H9 (cell line): ENCODE measurements around the gene C1S. TPM values are rescaled to one million over a fixed set of nuclear protein-coding genes. Genes with fewer than 3 reads are reported as not detected.
"Not testable (repeated sequence)": the region's sequence is repeated elsewhere in the genome, so short reads cannot be mapped to it uniquely, and the experiment has no call there.

ENCODE experiments used
- DNase-seq: peaks from one replicate; pipeline ENCODE4 v3.0.0-alpha.2; 2017
- H2AFZ ChIP-seq: one replicate; pipeline ENCODE4 v1.6.1; 2013; ENCODE audit warnings: mild to moderate bottlenecking, low read length, control low read depth, moderate library complexity
- H2AK5ac ChIP-seq: 2 replicates; pipeline ENCODE4 v1.6.1; 2013; ENCODE audit warnings: low read length, control low read depth, mixed read lengths; ENCODE audit not compliant: insufficient read length
- H2BK120ac ChIP-seq: one replicate; pipeline ENCODE4 v1.6.1; 2013; ENCODE audit warnings: low read depth, mild to moderate bottlenecking, low read length, control low read depth, inconsistent platforms; ENCODE audit not compliant: poor library complexity, severe bottlenecking
- H2BK12ac ChIP-seq: 2 replicates; pipeline ENCODE4 v1.6.1; 2013; ENCODE audit warnings: low read length, control low read depth, mixed read lengths, low read depth; ENCODE audit not compliant: insufficient read length
- H2BK15ac ChIP-seq: 2 replicates; pipeline ENCODE4 v1.6.1; 2013; ENCODE audit warnings: low read depth, low read length, control low read depth
- H2BK20ac ChIP-seq: one replicate; pipeline ENCODE4 v1.6.1; 2013; ENCODE audit warnings: low read depth, mild to moderate bottlenecking, low read length, control low read depth, inconsistent platforms; ENCODE audit not compliant: poor library complexity, severe bottlenecking
- H2BK5ac ChIP-seq: 2 replicates; pipeline ENCODE4 v1.6.1; 2013; ENCODE audit warnings: low read length, control low read depth, mixed read lengths; ENCODE audit not compliant: insufficient read length
- H3K14ac ChIP-seq: 2 replicates; pipeline ENCODE4 v1.6.1; 2013; ENCODE audit warnings: low read length, control low read depth; ENCODE audit not compliant: insufficient read depth
- H3K18ac ChIP-seq: 2 replicates; pipeline ENCODE4 v1.6.1; 2013; ENCODE audit warnings: low read depth, mild to moderate bottlenecking, mixed read lengths, low read length, control low read depth; ENCODE audit not compliant: insufficient read length
- H3K23ac ChIP-seq: 2 replicates; pipeline ENCODE4 v1.6.1; 2013; ENCODE audit warnings: low read length, control low read depth, mixed read lengths, low read depth; ENCODE audit not compliant: insufficient read length
- H3K23me2 ChIP-seq: 2 replicates; pipeline ENCODE4 v1.6.1; 2013; ENCODE audit warnings: low read depth, mild to moderate bottlenecking, mixed read lengths, low read length, control low read depth; ENCODE audit not compliant: insufficient read length, poor library complexity, severe bottlenecking
- H3K27ac ChIP-seq: 2 replicates; pipeline ENCODE4 v1.5.1; 2013; ENCODE audit warnings: low read length, control low read depth, mixed read lengths, low read depth; ENCODE audit not compliant: insufficient read length
- H3K27me3 ChIP-seq: 2 replicates; pipeline ENCODE4 v1.6.1; 2013; ENCODE audit warnings: low read length, control low read depth, inconsistent platforms; ENCODE audit not compliant: insufficient read depth
- H3K4ac ChIP-seq: 2 replicates; pipeline ENCODE4 v1.6.1; 2013; ENCODE audit warnings: low read depth, mild to moderate bottlenecking, control low read depth, inconsistent platforms, low read length, moderate library complexity
- H3K4me1 ChIP-seq: 2 replicates; pipeline ENCODE4 v1.6.1; 2013; ENCODE audit warnings: low read length, control low read depth, inconsistent platforms; ENCODE audit not compliant: insufficient read depth
- H3K4me2 ChIP-seq: 2 replicates; pipeline ENCODE4 v1.6.1; 2013; ENCODE audit warnings: low read length, control low read depth, mixed read lengths; ENCODE audit not compliant: insufficient read length, insufficient read depth
- H3K56ac ChIP-seq: 2 replicates; pipeline ENCODE4 v1.6.1; 2013; ENCODE audit warnings: low read depth, mild to moderate bottlenecking, mixed read lengths, low read length, control low read depth; ENCODE audit not compliant: insufficient read length
- H3K79me1 ChIP-seq: 2 replicates; pipeline ENCODE4 v1.6.1; 2013; ENCODE audit warnings: low read depth, mild to moderate bottlenecking, moderate library complexity, low read length, control low read depth, inconsistent platforms; ENCODE audit not compliant: insufficient read depth, poor library complexity, severe bottlenecking
- H3K79me2 ChIP-seq: 2 replicates; pipeline ENCODE4 v1.6.1; 2013; ENCODE audit warnings: low read length, control low read depth, inconsistent platforms; ENCODE audit not compliant: insufficient read depth
- H3K9ac ChIP-seq: 2 replicates; pipeline ENCODE4 v1.6.1; 2013; ENCODE audit warnings: low read length, control low read depth, mixed read lengths; ENCODE audit not compliant: insufficient read length; ENCODE audit errors: extremely low read depth
- H3K9me3 ChIP-seq: one replicate; pipeline ENCODE4 v1.6.1; 2013; ENCODE audit warnings: low read depth, low read length, inconsistent platforms; ENCODE audit not compliant: control insufficient read depth
- H3T11ph ChIP-seq: one replicate; pipeline ENCODE4 v1.6.1; 2013; ENCODE audit warnings: mild to moderate bottlenecking, low read length, control low read depth, inconsistent platforms
- H4K20me1 ChIP-seq: one replicate; pipeline ENCODE4 v1.6.1; 2013; ENCODE audit not compliant: control insufficient read depth, insufficient read length, insufficient read depth
- H4K5ac ChIP-seq: 2 replicates; pipeline ENCODE4 v1.6.1; 2013; ENCODE audit warnings: low read depth, mild to moderate bottlenecking, mixed read lengths, low read length, control low read depth; ENCODE audit not compliant: insufficient read length
- H4K8ac ChIP-seq: replicated peaks from 2 replicates; pipeline ENCODE4 v1.6.1; 2013; ENCODE audit warnings: low read length, control low read depth, mixed read lengths, low read depth; ENCODE audit not compliant: insufficient read length
- H4K91ac ChIP-seq: 2 replicates; pipeline ENCODE4 v1.6.1; 2013; ENCODE audit warnings: low read depth, mild to moderate bottlenecking, moderate library complexity, mixed read lengths, low read length, control low read depth; ENCODE audit not compliant: insufficient read length
- H3K27ac Mint-ChIP-seq, 3 experiments: 2 replicates in 2 of 3; 3 replicates in 1 of 3; pipeline ENCODE4 v1.8.0; 2020 to 2021; ENCODE audit warnings: mixed read lengths in 3 of 3, mild to moderate bottlenecking in 1 of 3, moderate library complexity in 1 of 3
- H3K27me3 Mint-ChIP-seq: 2 replicates; pipeline ENCODE4 v1.8.0; 2021; ENCODE audit warnings: low read depth, mild to moderate bottlenecking, moderate library complexity, mixed read lengths
- H3K36me3 Mint-ChIP-seq, 3 experiments: 2 replicates in 2 of 3; 3 replicates in 1 of 3; pipeline ENCODE4 v1.8.0; 2020 to 2021; ENCODE audit warnings: low read depth in 3 of 3, mixed read lengths in 3 of 3; ENCODE audit not compliant: insufficient read depth in 1 of 3
- H3K4me1 Mint-ChIP-seq, 2 experiments: 2 replicates each; pipeline ENCODE4 v1.8.0; 2020; ENCODE audit warnings: mixed read lengths in 2 of 2
- H3K4me3 Mint-ChIP-seq, 2 experiments: 2 replicates in 1 of 2; 3 replicates in 1 of 2; pipeline ENCODE4 v1.8.0; 2020 to 2021; ENCODE audit warnings: mild to moderate bottlenecking in 2 of 2, mixed read lengths in 2 of 2, moderate library complexity in 1 of 2
- H3K9me3 Mint-ChIP-seq, 2 experiments: 2 replicates in 1 of 2; 3 replicates in 1 of 2; pipeline ENCODE4 v1.8.0; 2020; ENCODE audit warnings: mild to moderate bottlenecking in 2 of 2, mixed read lengths in 2 of 2, moderate library complexity in 1 of 2
- CTCF ChIP-seq: fragments of 200-600 bp; sonication (generic); conservative IDR thresholded peaks from 3 replicates; pipeline ENCODE4 v1.8.0; 2021; ENCODE audit warnings: antibody characterized with exemption, mild to moderate bottlenecking
- WGBS: extraction: QIAGEN DNeasy Blood & Tissue Kit; methylation state at CpG from one replicate; pipeline ENCODE4 v1.1.7; 2013; ENCODE audit warnings: missing lambda C conversion rate, low lambda C conversion rate, mixed read lengths; ENCODE audit not compliant: insufficient read length; ENCODE audit errors: extremely low coverage; 5-methylcytosine and 5-hydroxymethylcytosine counted together
- long read RNA-seq: library from polyadenylated mRNA; unstranded; transcript quantifications from one replicate; pipeline ENCODE4 v2.0.0, GENCODE V29; 2020
- total RNA-seq: library from RNA; stranded (reverse); gene quantifications from 2 replicates; pipeline ENCODE4 v1.2.1, GENCODE V29; 2021

The C1S gene
- 3.4 and 4.2 TPM in 2 replicates for total RNA-seq
- long read RNA-seq, transcript C1S-202 (12 exons, 2,635 nt): minor isoform, 9 of 30 reads
- long read RNA-seq, transcript C1S-201 (12 exons, 2,972 nt): major isoform, 15 of 30 reads
- long read RNA-seq, partial matches to known transcripts: 1 of 30 reads
- long read RNA-seq, other reads (novel, unspliced or antisense): 4 of 30 reads

- Histone ChIP-seq H2BK20ac (no peak within 1 kb of the TSS), H2BK12ac (no peak within 1 kb of the TSS), H3K4me1 (no peaks in the 10 kb centered on the region; the same call in 1 of the 2 replicates), H3K23me2 (no peaks in the 10 kb centered on the region), H4K8ac (no peak within 1 kb of the TSS), H3K27ac (no peak within 1 kb of the TSS), H4K5ac (peak within 1 kb of the TSS; percentile 54), H3K79me1 (no peaks in the 10 kb centered on the region), H3K18ac (peak within 1 kb of the TSS; percentile 11), H3K79me2 (no peaks in the 10 kb centered on the region), H2BK15ac (no peak within 1 kb of the TSS), H3K4ac (no peak within 1 kb of the TSS), H2BK5ac (no peak within 1 kb of the TSS), H3T11ph (no peak within 1 kb of the TSS), H4K20me1 (no peaks in the 10 kb centered on the region), H2AFZ (peak within 1 kb of the TSS; percentile 69), H3K14ac (peak within 1 kb of the TSS; percentile 24; the same call in 1 of the 2 replicates), H3K23ac (no peak within 1 kb of the TSS), H2AK5ac (no peak within 1 kb of the TSS), H3K9me3 (no peaks in the 10 kb centered on the region), H2BK120ac (no peak within 1 kb of the TSS), H3K9ac (no peak within 1 kb of the TSS), H3K4me2 (peak within 1 kb of the TSS; percentile 8), H4K91ac (no peak within 1 kb of the TSS), H3K27me3 (no peaks in the 10 kb centered on the region), H3K56ac (no peak within 1 kb of the TSS)
- peak; percentile 68 for TF ChIP-seq CTCF
- Mint-ChIP-seq H3K36me3 (no peaks in the 10 kb centered on the region), H3K27me3 (peaks cover 2% of the 10 kb centered on the region), H3K9me3 (no peaks in the 10 kb centered on the region; a peak in 1 of 5 replicates), H3K27ac (peak within 1 kb of the TSS; percentile 19 to 88 (median 42); a peak in 5 of 7 replicates), H3K4me1 (peaks cover 14 to 16% of the 10 kb centered on the region in 2 experiments), H3K4me3 (peak within 1 kb of the TSS in 1 of 2 experiments; percentile 64; a peak in 4 of 5 replicates)
- WGBS: no CpG with 5 or more reads among the region's 10 CpGs
- DNase-seq: peak; percentile 81
Observed at GRCh38 chr12:7060353-7060954, at the start of gene C1S. Gene C1S (plus strand): TSS chr12:7060718. CDS start chr12:7061913, 1,195 bp downstream.

- DNase-seq, H2AK5ac ChIP-seq, H2BK120ac ChIP-seq, H3K4me1 ChIP-seq, H3K23ac ChIP-seq, H3K27ac ChIP-seq, H2BK12ac ChIP-seq, H3K56ac ChIP-seq, H4K8ac ChIP-seq, H3K27ac Mint-ChIP-seq, H4K5ac ChIP-seq, H3T11ph ChIP-seq, H2BK5ac ChIP-seq, H3K27me3 ChIP-seq, H3K4me3 Mint-ChIP-seq, H3K9me3 Mint-ChIP-seq, H2BK20ac ChIP-seq, H4K91ac ChIP-seq, H3K9me3 ChIP-seq, H3K9ac ChIP-seq, H3K79me1 ChIP-seq, H3K14ac ChIP-seq, H2BK15ac ChIP-seq, H4K20me1 ChIP-seq, H3K23me2 ChIP-seq, H3K18ac ChIP-seq, H3K27me3 Mint-ChIP-seq, H3K79me2 ChIP-seq, H3K4me2 ChIP-seq, H2AFZ ChIP-seq, H3K4ac ChIP-seq: not testable (repeated sequence)
- H3K4me1 Mint-ChIP-seq: peaks cover 5 to 12% of the 10 kb centered on the region in 2 experiments
- peaks cover 0 to 17% (median 5%) of the 10 kb centered on the region in 3 experiments; a peak in 4 of 7 replicates for H3K36me3 Mint-ChIP-seq
- WGBS: no CpG with 5 or more reads among the region's 4 CpGs
Observed at GRCh38 chr12:7011398-7011797, 49.1 kb upstream of the C1S start.
